B cell (primary cell): Measurements from ENCODE around the gene PDCD1LG2. TPM values are rescaled to one million over a fixed set of nuclear protein-coding genes. Genes with fewer than 3 reads are reported as not detected.

Experiments
- ATAC-seq: fragments of 200-7000 bp; cut with Tn5 transposase; one replicate; pipeline ENCODE4 v1.10.0; 2021; ENCODE audit warnings: low read depth, mild to moderate bottlenecking, moderate number of reproducible peaks, moderate library complexity
- CTCF ChIA-PET: fragments of 350-600 bp; sonication (Branson Sonifier 250); formaldehyde crosslinking; loops from one replicate; lab custom pipeline; 2021; ENCODE audit warnings: antibody characterized with exemption, inconsistent platforms; lab: Charles Lee
- POLR2A ChIA-PET: fragments of 350-600 bp; sonication (Branson Sonifier 250); formaldehyde crosslinking; loops from one replicate; lab custom pipeline; 2021; ENCODE audit warnings: antibody characterized with exemption; lab: Charles Lee
- DNase-seq: peaks from one replicate; pipeline ENCODE4 v3.0.0; 2013
- H2AFZ ChIP-seq: 2 replicates; pipeline ENCODE4 v1.6.1; 2012; ENCODE audit warnings: mild to moderate bottlenecking, low read depth, low read length; ENCODE audit not compliant: insufficient read depth, poor library complexity, severe bottlenecking
- H3K27ac ChIP-seq, 2 donors: 1 replicate in 1 of 2; 2 replicates in 1 of 2; pipeline ENCODE4 v1.5.1; 2012 to 2013; ENCODE audit warnings: low read length in 2 of 2, mild to moderate bottlenecking in 2 of 2, moderate library complexity in 1 of 2
- H3K27me3 ChIP-seq, 4 experiments: fragments of 200-600 bp in 1 of 4; sonication (generic) in 1 of 4; replicated peaks in 1 of 4; 1 replicate in 2 of 4; 2 replicates in 2 of 4; pipeline versions ENCODE4 v1.6.1 to v1.7.0; 2013 to 2016; ENCODE audit warnings: low read length in 3 of 4, mild to moderate bottlenecking in 2 of 4, mixed read lengths in 1 of 4, moderate library complexity in 1 of 4; ENCODE audit not compliant: insufficient read depth in 4 of 4, control insufficient read depth in 3 of 4; ENCODE audit errors: control extremely low read depth in 1 of 4
- H3K36me3 ChIP-seq, 2 experiments: replicated peaks in 1 of 2; 1 replicate in 1 of 2; 2 replicates in 1 of 2; pipeline versions ENCODE4 v1.6.1 to v1.7.1; 2013; ENCODE audit warnings: low read length in 1 of 2; ENCODE audit not compliant: insufficient read depth in 2 of 2, control insufficient read depth in 1 of 2; ENCODE audit errors: control extremely low read depth in 1 of 2, extremely low read depth in 1 of 2
- H3K4me1 ChIP-seq, 2 donors: fragments of 200-600 bp in 1 of 2; sonication (generic) in 1 of 2; 1 replicate in 1 of 2; 2 replicates in 1 of 2; pipeline versions ENCODE4 v1.5.1 to v1.6.1; 2013 to 2017; ENCODE audit warnings: low read length in 2 of 2; ENCODE audit not compliant: control insufficient read depth in 2 of 2, insufficient read depth in 2 of 2
- H3K4me2 ChIP-seq: replicated peaks from 2 replicates; pipeline ENCODE3; 2012; ENCODE audit warnings: mild to moderate bottlenecking, low read depth, low read length; ENCODE audit not compliant: poor library complexity, severe bottlenecking
- H3K4me3 ChIP-seq, 5 experiments: fragments of 200-600 bp in 1 of 5; sonication (generic) in 1 of 5; 1 replicate in 3 of 5; 2 replicates in 2 of 5; pipeline versions ENCODE4 v1.5.1 to v1.7.0; 2011 to 2016; ENCODE audit warnings: low read length in 4 of 5, mild to moderate bottlenecking in 4 of 5, low read depth in 2 of 5, control low read depth in 1 of 5, moderate library complexity in 1 of 5; ENCODE audit not compliant: insufficient read depth in 1 of 5; ENCODE audit errors: control extremely low read depth in 1 of 5, extremely low read depth in 1 of 5
- H3K79me2 ChIP-seq: fragments of 200-600 bp; sonication (generic); one replicate; pipeline ENCODE4 v1.6.0; 2016; ENCODE audit warnings: low read length; ENCODE audit not compliant: control insufficient read depth, insufficient read depth
- H3K9ac ChIP-seq: fragments of 200-600 bp; sonication (generic); 2 replicates; pipeline ENCODE4 v1.6.1; 2017; ENCODE audit warnings: mild to moderate bottlenecking, low read length, moderate library complexity
- H3K9me3 ChIP-seq, 3 donors: one replicate each; pipeline versions ENCODE4 v1.6.1 to v1.7.1; 2013; ENCODE audit warnings: low read length in 2 of 3; ENCODE audit not compliant: control insufficient read depth in 2 of 3, insufficient read depth in 1 of 3; ENCODE audit errors: control extremely low read depth in 1 of 3
- H4K20me1 ChIP-seq: 2 replicates; pipeline ENCODE4 v1.6.0; 2012; ENCODE audit warnings: mild to moderate bottlenecking, low read length; ENCODE audit not compliant: insufficient read depth, control insufficient read depth, poor library complexity, severe bottlenecking
- H3K27ac Mint-ChIP-seq: one replicate; pipeline ENCODE4 v1.8.0; 2021; ENCODE audit warnings: mixed read lengths
- H3K27me3 Mint-ChIP-seq: one replicate; pipeline ENCODE4 v1.8.0; 2021; ENCODE audit warnings: mixed read lengths
- H3K4me1 Mint-ChIP-seq: one replicate; pipeline ENCODE4 v1.8.0; 2021; ENCODE audit warnings: mixed read lengths
- H3K4me3 Mint-ChIP-seq: one replicate; pipeline ENCODE4 v1.8.0; 2021; ENCODE audit warnings: mixed read lengths
- H3K9me3 Mint-ChIP-seq: one replicate; pipeline ENCODE4 v1.8.0; 2022; ENCODE audit warnings: mixed read lengths; ENCODE audit not compliant: insufficient read depth
- CTCF ChIP-seq: fragments of 200-600 bp; IDR thresholded peaks from one replicate; pipeline ENCODE4 v1.8.0; 2022; ENCODE audit warnings: antibody characterized with exemption, mild to moderate bottlenecking
- EZH2 ChIP-seq: IDR thresholded peaks from 2 replicates; pipeline ENCODE4 v1.6.1; 2012; ENCODE audit warnings: borderline replicate concordance, low read depth, mild to moderate bottlenecking, moderate library complexity, low read length; ENCODE audit not compliant: insufficient read depth, poor library complexity, severe bottlenecking
- WGBS: methylation state at CpG from one replicate; pipeline ENCODE4 v1.1.5; 2013; ENCODE audit warnings: missing lambda C conversion rate; ENCODE audit not compliant: insufficient coverage; 5-methylcytosine and 5-hydroxymethylcytosine counted together
- intact Hi-C: fragments of 100-400 bp; cut with micrococcal nuclease; formaldehyde crosslinking; loops from one replicate; pipeline ENCODE4 v1.10.0; 2022
- polyA plus RNA-seq: library from polyadenylated mRNA; depleted of rRNA; stranded (reverse); fragments of >200 nt; gene quantifications from 2 replicates; pipeline ENCODE4 v1.2.3, GENCODE V29; 2012
- total RNA-seq, 2 donors: library from RNA; stranded (reverse); fragments of 120-200 nt in 1 of 2; gene quantifications; 1 replicate in 1 of 2; 2 replicates in 1 of 2; pipeline versions ENCODE4 v1.2.3 to v1.2.4, GENCODE V29; 2013 to 2022

The PDCD1LG2 gene
- total and polyA plus RNA-seq, 2 donors (not counting 1 experiment from before 2014, with no cell fraction given) = 0.67 TPM; not detected in 1

GRCh38 chr9:5514617-5515260, 4.4 kb downstream of the PDCD1LG2 start:
- no peak for DNase-seq
- H3K4me3 ChIP-seq = no peak overlapping the region
- H4K20me1 ChIP-seq = no peaks in the 10 kb centered on the region
- Mint-ChIP-seq H3K4me1 (peaks cover 53% of the 10 kb centered on the region), H3K4me3 (no peak overlapping the region), H3K9me3 (no peaks in the 10 kb centered on the region), H3K27me3 (no peaks in the 10 kb centered on the region), H3K27ac (no peak overlapping the region)
- POLR2A ChIA-PET = no interaction called here
- TF ChIP-seq EZH2 = no peak
- TF ChIP-seq CTCF = no peak
- H3K27me3 ChIP-seq = peaks cover 0 to 7% (median 0%) of the 10 kb centered on the region in 4 experiments
- no peak overlapping the region for H2AFZ ChIP-seq
- no peaks in the 10 kb centered on the region for H3K79me2 ChIP-seq
- H3K9ac ChIP-seq = no peak overlapping the region
- H3K27ac ChIP-seq = no peak overlapping the region
- WGBS = 100% methylated on average over 2 of the region's 6 CpGs
- H3K36me3 ChIP-seq = no peaks in the 10 kb centered on the region
- no peak overlapping the region for H3K4me2 ChIP-seq
- CTCF ChIA-PET = interaction anchor here (0.6 to 1.1 kb wide), 3 partner anchors 15 to 245 kb away, joined by 3 read pairs; no protein-coding TSS in a partner anchor
- H3K4me1 ChIP-seq = peaks cover 28 to 35% of the 10 kb centered on the region in 2 donors
- H3K9me3 ChIP-seq = no peaks in the 10 kb centered on the region
- ATAC-seq = no peak
- intact Hi-C loops = loop anchor here (5.0 kb wide), 2 partner anchors 62 to 78 kb away; partner anchors contain the start of gene CD274

- Histone ChIP-seq H3K4me3 (no peak overlapping the region), H3K9me3 (no peaks in the 10 kb centered on the region), H4K20me1 (no peaks in the 10 kb centered on the region), H3K36me3 (no peaks in the 10 kb centered on the region), H3K27ac (no peak overlapping the region), H2AFZ (no peak overlapping the region), H3K27me3 (peaks cover 0 to 7% (median 0%) of the 10 kb centered on the region in 4 experiments), H3K4me2 (no peak overlapping the region), H3K9ac (no peak overlapping the region), H3K79me2 (no peaks in the 10 kb centered on the region), H3K4me1 (peaks cover 23 to 29% of the 10 kb centered on the region in 2 donors)
- ATAC-seq (no peak), DNase-seq (no peak)
- 95% methylated on average over 3 of the region's 4 CpGs for WGBS
- ChIA-PET CTCF (interaction anchor here (1.1 kb wide), 1 partner anchor 15 kb away, joined by 3 read pairs; no protein-coding TSS in a partner anchor), POLR2A (no interaction called here)
- no peak overlapping the region for H3K4me3 Mint-ChIP-seq
- TF ChIP-seq CTCF (no peak), EZH2 (no peak)
- H3K9me3 Mint-ChIP-seq = no peaks in the 10 kb centered on the region
- H3K27me3 Mint-ChIP-seq = no peaks in the 10 kb centered on the region
- intact Hi-C loops = no loop called here
- H3K27ac Mint-ChIP-seq = no peak overlapping the region
- peaks cover 48% of the 10 kb centered on the region for H3K4me1 Mint-ChIP-seq
Observed at GRCh38 chr9:5515261-5515650, 4.9 kb downstream of the PDCD1LG2 start.
